HG03457 (cell line): ENCODE data around the gene CCSER2.
"Not testable (repeated sequence)": the region's sequence is repeated elsewhere in the genome, so short reads cannot be mapped to it uniquely, and the experiment has no call there.

Experiments used
- ATAC-seq: cut with Tn5 transposase; IDR thresholded peaks from one replicate; pipeline ENCODE4 v1.9.1; 2021; ENCODE audit warnings: moderate number of reproducible peaks; ENCODE audit not compliant: unreplicated experiment

Gene CCSER2, protein sequence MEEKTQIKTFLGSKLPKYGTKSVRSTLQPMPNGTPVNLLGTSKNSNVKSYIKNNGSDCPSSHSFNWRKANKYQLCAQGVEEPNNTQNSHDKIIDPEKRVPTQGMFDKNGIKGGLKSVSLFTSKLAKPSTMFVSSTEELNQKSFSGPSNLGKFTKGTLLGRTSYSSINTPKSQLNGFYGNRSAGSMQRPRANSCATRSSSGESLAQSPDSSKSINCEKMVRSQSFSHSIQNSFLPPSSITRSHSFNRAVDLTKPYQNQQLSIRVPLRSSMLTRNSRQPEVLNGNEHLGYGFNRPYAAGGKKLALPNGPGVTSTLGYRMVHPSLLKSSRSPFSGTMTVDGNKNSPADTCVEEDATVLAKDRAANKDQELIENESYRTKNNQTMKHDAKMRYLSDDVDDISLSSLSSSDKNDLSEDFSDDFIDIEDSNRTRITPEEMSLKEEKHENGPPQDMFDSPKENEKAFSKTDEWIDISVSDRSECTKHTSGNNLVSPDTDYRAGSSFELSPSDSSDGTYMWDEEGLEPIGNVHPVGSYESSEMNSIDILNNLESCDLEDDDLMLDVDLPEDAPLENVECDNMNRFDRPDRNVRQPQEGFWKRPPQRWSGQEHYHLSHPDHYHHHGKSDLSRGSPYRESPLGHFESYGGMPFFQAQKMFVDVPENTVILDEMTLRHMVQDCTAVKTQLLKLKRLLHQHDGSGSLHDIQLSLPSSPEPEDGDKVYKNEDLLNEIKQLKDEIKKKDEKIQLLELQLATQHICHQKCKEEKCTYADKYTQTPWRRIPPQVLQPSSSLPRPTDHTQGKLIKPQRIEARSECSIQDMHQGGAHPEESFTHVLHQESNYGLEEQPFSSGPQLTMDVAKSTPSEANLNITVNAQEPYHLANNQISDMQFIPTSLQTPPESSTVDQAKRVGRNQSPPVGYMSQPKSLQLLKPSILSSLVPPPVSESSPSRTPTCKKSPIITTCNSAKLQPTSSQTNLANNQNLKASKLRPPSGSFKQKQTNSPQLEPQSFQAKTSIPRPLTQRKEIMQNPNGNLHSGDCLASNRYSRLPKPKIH

GRCh38 chr10:84328418-84329195 is at the start of gene CCSER2:
Gene CCSER2, plus strand, starts transcription at chr10:84328589. Its CDS starts 42,464 bp downstream, at chr10:84371053.
- ATAC-seq: peak; percentile 44

GRCh38 chr10:84279876-84280475 is 48.4 kb upstream of the CCSER2 start:
- ATAC-seq: not testable (repeated sequence)

DNA sequence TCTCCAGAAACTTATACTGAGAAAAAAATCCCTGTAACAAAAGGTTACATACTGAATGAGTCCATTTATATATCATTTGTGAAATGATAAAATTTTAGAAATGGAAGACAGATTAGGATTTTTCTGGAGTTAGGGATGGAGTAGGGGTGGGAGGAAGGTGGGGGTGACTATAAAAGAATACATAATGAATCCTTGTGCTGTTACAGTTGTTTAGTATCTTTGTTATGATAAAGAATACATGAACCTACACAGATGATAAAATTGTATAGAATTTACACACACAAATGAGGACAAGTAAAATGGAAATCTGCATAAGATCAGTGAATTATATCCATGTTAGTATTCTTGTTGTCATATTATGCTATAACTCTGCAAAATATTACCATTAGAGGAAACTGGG is 41.7 kb upstream of the CCSER2 start:
- no peak for ATAC-seq

DNA sequence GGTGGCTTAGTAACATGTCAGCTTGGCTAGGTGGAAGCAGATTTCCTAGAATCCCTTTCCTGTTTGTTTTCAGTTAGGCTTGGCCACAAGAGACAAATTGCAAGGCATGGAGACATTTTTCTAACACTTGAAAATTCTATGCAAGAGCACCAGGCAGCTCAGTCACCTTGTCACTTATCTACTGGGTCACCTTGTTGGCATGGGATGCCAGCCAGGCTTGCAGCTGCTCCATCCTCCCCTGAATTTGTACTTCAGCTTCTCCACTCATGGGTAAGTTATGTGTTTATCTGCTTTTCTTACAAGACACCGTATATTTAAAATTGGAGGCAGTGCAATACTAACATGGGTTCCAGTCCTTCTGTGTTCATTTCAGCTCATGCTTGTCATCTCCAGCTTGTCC is 40.2 kb upstream of the CCSER2 start:
- no peak for ATAC-seq

- ATAC-seq: no peak
Measured at GRCh38 chr10:84289521-84290200, 38.7 kb upstream of the CCSER2 start.

DNA sequence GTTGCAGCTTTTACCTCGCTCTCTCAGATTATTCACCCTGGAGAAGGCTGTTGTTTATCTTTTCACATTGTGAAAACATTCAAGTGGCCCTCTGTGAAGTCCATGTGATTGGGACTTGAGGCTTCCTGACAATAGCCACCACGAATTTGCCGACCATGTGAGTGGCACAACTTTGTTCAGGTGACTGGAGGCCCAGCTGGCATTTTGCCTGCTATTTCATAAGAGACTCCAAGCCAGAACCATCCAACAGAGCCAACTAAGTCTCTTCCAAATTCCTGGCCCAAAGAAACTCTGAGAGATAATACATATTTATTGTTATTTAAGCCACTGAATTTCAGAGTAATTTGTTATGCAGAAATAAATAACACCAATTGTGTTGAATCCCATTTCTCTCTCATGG is 38.2 kb upstream of the CCSER2 start:
- ATAC-seq: no peak

DNA sequence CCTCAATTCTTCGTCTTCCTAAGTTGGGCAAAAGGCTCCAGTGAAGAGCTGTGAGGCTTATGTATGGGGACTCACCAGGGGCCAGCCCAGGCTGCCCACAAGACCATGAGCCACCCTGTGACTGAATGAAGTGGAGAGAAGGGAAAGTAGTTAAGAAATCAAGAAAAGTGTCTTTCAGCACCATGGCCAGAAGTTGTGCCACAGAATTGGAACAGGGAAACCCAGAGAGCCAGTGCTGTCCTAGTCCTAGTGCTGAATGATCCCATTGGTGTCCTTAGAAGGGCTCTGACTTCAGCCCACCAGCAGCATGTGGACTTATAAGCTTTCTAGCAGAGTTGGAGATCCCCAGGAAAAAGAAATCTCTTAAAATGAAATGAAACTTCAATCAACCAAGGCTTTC is 37.0 kb upstream of the CCSER2 start:
- no peak for ATAC-seq

- no peak for ATAC-seq
Measured at GRCh38 chr10:84292502-84292901, 35.9 kb upstream of the CCSER2 start.

DNA sequence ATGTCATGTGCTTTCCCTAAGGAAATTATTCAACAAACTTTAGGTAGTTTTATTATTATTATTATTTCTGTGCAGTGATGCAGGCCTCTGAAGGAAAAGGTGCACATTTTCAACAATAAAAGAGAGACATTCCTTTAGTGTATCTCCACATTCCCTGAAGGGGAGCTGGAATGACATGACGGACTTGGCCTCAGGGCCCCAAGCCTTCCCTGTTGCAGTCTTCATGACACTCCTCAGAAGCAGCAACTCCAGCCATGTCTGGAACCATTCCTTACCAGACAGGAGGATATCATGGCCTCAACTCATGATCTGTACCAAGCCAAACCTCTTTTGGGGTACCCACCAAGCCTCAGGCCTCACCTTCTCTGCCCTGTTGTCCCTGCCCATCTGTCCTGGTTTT is 35.2 kb upstream of the CCSER2 start:
- ATAC-seq: no peak

DNA sequence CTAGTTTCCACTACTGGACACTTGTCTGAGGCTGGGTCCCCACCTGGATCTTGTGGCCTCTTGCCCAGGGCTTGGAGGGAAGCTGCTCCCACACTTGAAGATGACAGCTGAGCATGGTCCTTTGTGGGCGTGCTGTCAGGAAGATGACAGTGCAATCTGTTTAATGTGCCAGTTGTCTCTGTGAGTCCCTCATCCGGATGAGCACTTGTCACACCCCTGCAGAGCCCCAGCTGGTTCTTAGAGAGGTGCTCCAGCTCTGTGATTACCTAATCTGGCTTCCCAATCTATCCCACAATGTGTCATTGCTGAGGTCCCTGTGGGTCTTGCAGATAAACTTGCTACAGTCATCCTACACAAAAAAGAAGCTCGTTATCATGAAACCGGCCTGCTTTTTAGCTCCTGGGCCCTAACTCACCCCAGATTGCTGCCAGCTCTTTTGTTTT is 34.8 kb upstream of the CCSER2 start:
- ATAC-seq: no peak

DNA sequence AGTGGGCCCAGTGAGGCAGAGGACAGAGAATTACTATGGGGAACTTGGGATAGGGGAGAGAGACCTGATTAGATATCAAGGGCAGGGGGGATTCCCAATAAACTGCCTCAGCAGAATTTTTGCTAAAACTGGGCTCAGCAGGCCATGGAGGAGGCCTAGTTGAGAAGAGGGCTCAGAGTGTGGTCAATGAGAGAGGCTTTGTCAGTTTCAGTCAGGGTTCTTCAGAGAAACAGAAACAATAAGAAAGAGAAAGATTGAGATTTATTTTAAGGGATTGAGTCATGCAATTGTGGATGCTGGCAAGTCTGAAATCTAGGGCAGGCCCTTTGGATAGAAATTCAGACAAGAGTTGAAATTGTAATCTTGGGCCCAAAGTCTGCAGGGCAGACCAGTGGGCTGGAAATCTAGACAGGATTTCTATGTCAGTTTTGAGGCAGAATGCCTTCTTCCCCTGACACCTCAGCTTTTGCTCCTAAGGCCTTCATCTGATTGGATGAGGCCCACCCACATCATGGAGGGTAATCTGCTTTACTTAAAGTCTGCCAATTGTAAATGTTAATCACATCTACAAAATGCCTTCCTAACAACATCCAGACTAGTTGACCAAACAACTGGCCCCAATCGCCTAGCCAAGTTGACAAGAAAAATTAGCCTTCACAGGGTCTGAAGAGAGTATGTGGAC is 33.5 kb upstream of the CCSER2 start:
- no peak for ATAC-seq

DNA sequence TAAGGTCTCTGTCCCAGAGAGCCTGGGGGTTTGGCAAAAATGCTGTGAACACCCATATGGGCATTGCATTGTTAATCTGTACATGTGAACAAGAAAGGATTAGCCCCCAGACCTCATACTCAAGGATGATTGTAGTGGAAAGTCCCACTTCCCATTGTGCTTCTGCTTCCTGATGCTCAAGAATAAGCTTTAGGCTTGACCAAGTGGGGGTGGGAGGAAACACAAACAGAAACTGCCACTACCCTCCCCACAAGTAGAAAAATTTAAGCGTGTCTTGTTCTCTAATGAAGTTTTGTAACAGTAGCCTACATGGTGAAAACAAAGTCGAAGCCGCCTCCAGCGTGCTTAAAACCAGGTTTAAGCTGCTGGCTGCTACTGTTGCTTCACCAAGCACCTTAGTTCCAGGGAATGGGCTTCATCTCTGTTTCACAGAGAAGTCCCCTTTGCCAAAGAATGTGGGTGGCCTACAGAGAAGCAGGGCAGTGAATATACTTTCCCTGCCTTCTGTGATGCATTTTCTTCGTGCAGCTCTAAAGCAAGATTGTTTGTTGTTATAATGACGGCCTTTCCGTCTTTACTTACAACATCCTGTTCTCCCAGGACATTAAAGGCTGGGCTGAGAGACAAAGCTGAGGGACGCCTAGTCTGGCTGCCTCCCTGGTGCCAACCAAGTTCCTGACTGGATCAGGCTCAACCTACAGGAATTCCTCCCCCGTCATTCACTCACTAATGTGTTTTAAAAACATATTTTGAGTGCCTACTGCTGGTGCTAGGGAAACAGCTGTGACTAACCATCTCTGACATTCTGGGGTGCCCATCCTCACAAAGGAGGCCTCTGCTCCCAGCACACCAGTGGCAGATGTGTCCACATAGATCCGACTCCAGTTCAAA is 32.1 kb upstream of the CCSER2 start:
- ATAC-seq: no peak

DNA sequence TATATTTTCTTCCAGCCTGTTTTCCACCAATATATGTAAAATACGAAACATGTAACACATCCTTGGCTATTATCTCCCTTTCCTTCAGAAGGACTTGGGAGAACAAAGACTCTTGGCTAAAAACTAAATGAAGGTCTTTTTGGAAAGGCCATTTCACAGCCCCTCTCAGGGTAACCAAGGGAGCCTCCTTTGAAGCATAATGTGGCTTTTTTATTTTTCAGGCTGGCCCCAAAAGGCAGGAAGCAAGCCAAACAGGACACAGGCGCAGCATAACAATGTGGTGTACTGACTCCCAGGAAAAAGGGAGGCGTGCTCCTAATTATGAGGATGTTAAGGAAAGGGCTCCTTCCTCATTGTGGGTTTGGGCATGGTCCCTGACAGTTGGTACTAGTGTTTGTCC is 30.3 kb upstream of the CCSER2 start:
- ATAC-seq: no peak

- no peak for ATAC-seq
Measured at GRCh38 chr10:84302223-84302622, 26.2 kb upstream of the CCSER2 start.

GRCh38 chr10:84306751-84307384 is 21.5 kb upstream of the CCSER2 start:
- no peak for ATAC-seq

GRCh38 chr10:84308021-84308420 is 20.4 kb upstream of the CCSER2 start:
- no peak for ATAC-seq

DNA sequence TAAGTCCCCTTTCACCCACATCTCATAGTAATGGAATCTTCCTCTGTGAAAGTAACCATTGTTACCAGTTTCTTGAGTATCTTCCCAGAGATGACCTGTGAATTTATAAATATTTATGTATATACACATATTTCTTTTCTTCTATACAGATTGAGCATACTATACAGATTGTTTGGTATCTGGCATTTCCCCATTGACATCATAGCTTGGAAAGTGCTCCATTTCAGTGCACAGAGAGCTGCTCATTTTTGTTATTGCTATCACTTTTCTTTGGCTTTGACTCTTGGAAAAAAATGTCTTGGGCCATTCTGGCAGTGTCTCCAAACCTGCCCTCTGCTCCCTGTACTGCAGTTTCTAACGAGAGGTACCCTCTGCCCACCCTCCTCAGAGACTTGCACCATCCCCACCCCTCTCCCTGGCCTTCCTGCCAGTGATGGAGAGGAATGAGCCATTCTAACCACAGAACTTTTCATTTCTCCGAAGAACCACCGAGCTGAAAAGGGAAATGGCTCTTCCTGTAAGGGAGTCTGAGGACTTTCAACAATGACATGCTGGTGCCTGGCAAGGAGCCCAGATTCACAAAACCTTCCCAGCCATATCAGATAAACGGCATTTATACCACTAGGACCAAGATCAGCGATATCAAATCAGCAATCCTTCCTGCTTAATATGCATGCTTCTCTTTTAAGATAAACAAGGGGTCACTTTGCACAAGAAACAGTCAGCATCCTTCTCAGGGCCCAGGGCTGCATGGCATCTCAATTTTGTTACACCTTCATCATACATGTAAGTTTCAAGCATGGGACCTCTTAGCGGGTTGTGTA is 19.7 kb upstream of the CCSER2 start:
- peak; percentile 45 for ATAC-seq
